ACC112 (cell line): ENCODE results near the gene ELAVL2.

ENCODE experiments used
- H2AFZ ChIP-seq: fragments of 200-600 bp; sonication (generic); one replicate; pipeline ENCODE4 v1.6.0; 2017; ENCODE audit warnings: antibody characterized with exemption, low read length; ENCODE audit not compliant: unreplicated experiment
- H3K27ac ChIP-seq: fragments of 200-600 bp; sonication (generic); 2 replicates; pipeline ENCODE4 v1.5.1; 2014; ENCODE audit warnings: low read depth, mild to moderate bottlenecking, antibody characterized with exemption, low read length, moderate library complexity
- H3K27me3 ChIP-seq: fragments of 200-600 bp; sonication (generic); 2 replicates; pipeline ENCODE4 v1.6.1; 2014; ENCODE audit warnings: mild to moderate bottlenecking, antibody characterized with exemption, low read length, moderate library complexity, mixed read lengths; ENCODE audit not compliant: insufficient read depth
- H3K36me3 ChIP-seq: fragments of 200-600 bp; sonication (generic); 2 replicates; pipeline ENCODE4 v1.6.1; 2016; ENCODE audit warnings: mild to moderate bottlenecking, antibody characterized with exemption, low read length, moderate library complexity, mixed read lengths; ENCODE audit not compliant: insufficient read depth
- H3K4me1 ChIP-seq: fragments of 200-600 bp; sonication (generic); one replicate; pipeline ENCODE4 v1.6.1; 2016; ENCODE audit warnings: low read length, mixed read lengths; ENCODE audit not compliant: insufficient read depth, unreplicated experiment, control insufficient read depth
- H3K4me3 ChIP-seq: fragments of 200-600 bp; sonication (generic); 2 replicates; pipeline ENCODE4 v1.5.1; 2014; ENCODE audit warnings: mild to moderate bottlenecking, low read depth, low read length
- H3K79me2 ChIP-seq: fragments of 200-600 bp; sonication (generic); one replicate; pipeline ENCODE4 v1.6.0; 2016; ENCODE audit warnings: low read length; ENCODE audit not compliant: control insufficient read depth, unreplicated experiment, insufficient read depth

The ELAVL2 gene

GRCh38 chr9:23796209-23796608 lies 29.8 kb downstream of the ELAVL2 start:
- Histone ChIP-seq H3K27me3 (no peaks in the 10 kb centered on the region), H3K36me3 (no peaks in the 10 kb centered on the region), H2AFZ (no peak overlapping the region), H3K4me1 (no peaks in the 10 kb centered on the region), H3K79me2 (no peaks in the 10 kb centered on the region), H3K27ac (no peak overlapping the region), H3K4me3 (no peak overlapping the region)

DNA sequence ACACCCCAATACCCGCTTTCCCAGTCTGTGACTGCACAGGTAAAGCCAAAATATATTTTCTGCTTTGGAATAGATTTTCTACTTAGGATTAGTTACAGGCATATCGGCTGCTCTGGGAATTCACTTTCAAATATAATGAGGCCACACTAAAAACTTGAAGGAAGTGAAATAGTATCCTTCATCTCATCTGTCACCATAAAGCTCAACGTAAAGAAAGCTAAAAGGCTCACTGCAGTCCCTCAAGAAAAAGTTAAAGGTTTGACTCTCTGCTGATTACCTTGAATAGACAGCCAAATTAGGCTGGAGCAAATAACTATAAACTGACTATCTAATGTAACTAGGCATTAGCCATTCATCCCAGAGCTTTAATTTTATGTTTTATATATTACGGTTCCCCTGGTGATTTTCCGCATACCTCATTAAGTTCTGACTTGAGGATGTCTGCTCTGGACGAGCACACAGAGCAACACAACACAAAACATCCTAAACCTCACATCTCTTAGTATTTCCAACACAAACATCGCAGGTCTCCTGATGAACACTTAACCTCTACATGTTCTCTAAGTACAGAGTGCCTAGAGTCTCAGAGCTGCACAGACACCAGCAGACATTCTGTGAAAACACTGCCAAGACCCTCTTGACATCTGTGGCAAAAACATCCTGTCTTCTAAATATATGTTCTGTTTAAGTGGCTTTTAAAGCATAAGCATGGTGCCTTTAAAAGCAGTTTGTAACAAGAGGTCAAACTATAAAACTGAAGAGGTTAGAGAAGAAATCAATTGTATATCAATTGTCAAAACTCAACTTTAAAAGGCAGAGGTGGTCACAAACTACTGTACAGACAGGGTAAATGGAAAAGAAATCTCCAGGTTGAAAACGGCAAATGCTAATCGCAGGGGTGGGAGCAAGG lies 35.4 kb downstream of the ELAVL2 start:
- H2AFZ ChIP-seq = no peak overlapping the region
- H3K27me3 ChIP-seq = no peaks in the 10 kb centered on the region
- H3K4me1 ChIP-seq = no peaks in the 10 kb centered on the region
- H3K4me3 ChIP-seq = no peak overlapping the region
- no peak overlapping the region for H3K27ac ChIP-seq
- no peaks in the 10 kb centered on the region for H3K79me2 ChIP-seq
- no peaks in the 10 kb centered on the region for H3K36me3 ChIP-seq

DNA sequence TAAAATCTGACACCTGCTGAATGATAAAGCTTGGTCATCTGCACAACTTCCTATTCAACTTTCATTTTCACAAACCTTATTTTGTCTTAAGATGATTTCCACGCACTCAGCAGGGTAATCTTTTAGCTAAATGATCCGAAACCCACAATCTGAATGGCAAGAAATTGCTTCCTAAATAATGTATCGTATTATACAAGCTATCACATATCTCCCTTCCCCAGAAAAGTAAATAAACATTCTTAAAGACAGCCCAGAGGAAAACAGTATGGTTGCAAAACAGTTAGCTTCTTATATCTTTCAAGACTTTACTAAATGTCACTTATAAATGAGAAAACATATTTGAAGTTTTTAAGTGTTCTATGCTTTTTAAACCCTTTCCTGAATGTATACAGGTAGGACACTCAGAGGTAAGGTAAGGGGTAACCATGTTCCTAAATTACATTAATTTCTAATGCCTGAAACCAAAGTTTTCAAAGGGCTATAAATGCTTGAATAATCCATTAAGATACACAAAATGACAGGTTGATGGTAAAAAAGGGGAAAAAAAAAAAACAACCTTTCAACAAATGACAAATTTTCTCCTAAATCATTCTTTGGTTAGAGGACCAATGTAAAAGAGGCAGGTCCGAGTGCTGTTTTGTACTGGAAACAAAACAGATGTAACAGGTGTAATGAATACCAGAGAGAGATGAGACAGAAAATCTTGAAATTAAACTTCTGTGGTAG lies 36.3 kb downstream of the ELAVL2 start:
- Histone ChIP-seq H3K27me3 (no peaks in the 10 kb centered on the region), H3K4me1 (no peaks in the 10 kb centered on the region), H3K27ac (no peak overlapping the region), H2AFZ (no peak overlapping the region), H3K79me2 (no peaks in the 10 kb centered on the region), H3K36me3 (no peaks in the 10 kb centered on the region), H3K4me3 (no peak overlapping the region)

- no peak overlapping the region for H3K4me3 ChIP-seq
- no peak overlapping the region for H2AFZ ChIP-seq
- H3K79me2 ChIP-seq = no peaks in the 10 kb centered on the region
- no peak overlapping the region for H3K27ac ChIP-seq
- no peaks in the 10 kb centered on the region for H3K27me3 ChIP-seq
- H3K4me1 ChIP-seq = no peaks in the 10 kb centered on the region
- H3K36me3 ChIP-seq = no peaks in the 10 kb centered on the region
Observed at GRCh38 chr9:23784962-23785361, 41.1 kb downstream of the ELAVL2 start.

DNA sequence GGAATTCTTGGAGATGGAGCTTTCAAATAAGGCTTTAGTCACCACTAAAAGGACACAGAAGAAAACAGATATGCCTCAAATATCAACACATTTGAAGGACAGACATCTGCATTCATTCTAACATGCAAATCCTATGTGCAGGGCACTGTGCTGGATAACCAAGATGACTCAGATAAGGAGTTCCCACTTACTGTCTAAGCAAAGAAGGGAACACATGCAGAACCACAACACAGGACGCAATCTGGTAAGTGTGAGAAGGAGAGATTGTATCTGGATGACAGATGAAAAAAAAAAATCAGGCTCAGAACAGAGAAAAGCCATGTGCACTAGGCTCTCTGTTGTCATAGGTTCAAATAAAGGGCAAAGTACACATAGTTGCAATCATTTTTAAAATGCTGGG lies 42.5 kb downstream of the ELAVL2 start:
- Histone ChIP-seq H2AFZ (no peak overlapping the region), H3K36me3 (no peaks in the 10 kb centered on the region), H3K27me3 (no peaks in the 10 kb centered on the region), H3K27ac (no peak overlapping the region), H3K79me2 (no peaks in the 10 kb centered on the region), H3K4me3 (no peak overlapping the region), H3K4me1 (no peaks in the 10 kb centered on the region)

DNA sequence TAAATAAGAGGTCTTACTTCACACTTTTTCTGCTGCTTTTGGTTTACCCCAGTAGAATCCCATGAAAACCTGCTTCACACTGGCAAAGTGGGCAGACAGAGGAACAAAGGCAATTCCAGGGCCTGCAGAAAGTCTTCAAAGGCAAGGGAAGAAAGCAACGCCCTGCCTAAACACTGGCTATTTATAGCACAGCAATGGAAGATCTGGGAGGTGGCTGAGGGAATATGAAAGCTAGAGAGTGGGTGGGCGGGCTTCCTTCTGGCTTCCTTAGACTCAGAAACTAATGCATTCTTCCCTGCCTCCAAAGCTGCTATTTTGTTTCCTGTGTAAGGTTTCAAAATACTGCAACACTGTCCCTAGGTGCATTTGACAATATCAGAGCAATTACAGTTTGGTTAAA lies 46.8 kb downstream of the ELAVL2 start:
- Histone ChIP-seq H3K27me3 (no peaks in the 10 kb centered on the region), H3K4me1 (no peaks in the 10 kb centered on the region), H2AFZ (no peak overlapping the region), H3K4me3 (no peak overlapping the region), H3K27ac (no peak overlapping the region), H3K79me2 (no peaks in the 10 kb centered on the region), H3K36me3 (no peaks in the 10 kb centered on the region)

- H3K79me2 ChIP-seq = no peaks in the 10 kb centered on the region
- H3K36me3 ChIP-seq = no peaks in the 10 kb centered on the region
- no peaks in the 10 kb centered on the region for H3K4me1 ChIP-seq
- H3K27me3 ChIP-seq = no peaks in the 10 kb centered on the region
- H2AFZ ChIP-seq = no peak overlapping the region
- H3K4me3 ChIP-seq = no peak overlapping the region
- H3K27ac ChIP-seq = no peak overlapping the region
Observed at GRCh38 chr9:23777328-23777727, 48.7 kb downstream of the ELAVL2 start.

DNA sequence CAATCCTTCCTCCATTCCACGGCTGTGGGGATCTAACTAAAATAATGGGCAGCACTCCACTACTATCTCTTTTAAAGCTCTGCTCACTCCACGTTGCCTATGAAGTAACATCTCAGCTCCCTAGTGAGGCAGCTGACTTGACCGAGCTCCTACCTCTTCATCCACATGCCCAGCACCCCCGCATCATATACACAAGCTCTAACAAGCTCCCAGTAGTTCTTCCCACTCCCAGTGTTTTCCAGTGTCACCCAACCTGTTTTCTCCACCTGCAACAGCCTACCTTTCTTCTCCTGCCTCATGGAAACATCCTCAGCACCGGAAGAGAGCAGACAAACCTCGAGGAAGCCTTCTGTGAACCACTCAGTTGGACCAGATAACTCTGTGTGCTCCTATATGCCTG lies 50.5 kb downstream of the ELAVL2 start:
- Histone ChIP-seq H3K4me1 (no peaks in the 10 kb centered on the region), H3K4me3 (no peak overlapping the region), H3K27ac (no peak overlapping the region), H3K79me2 (no peaks in the 10 kb centered on the region), H3K36me3 (no peaks in the 10 kb centered on the region), H3K27me3 (no peaks in the 10 kb centered on the region), H2AFZ (no peak overlapping the region)

DNA sequence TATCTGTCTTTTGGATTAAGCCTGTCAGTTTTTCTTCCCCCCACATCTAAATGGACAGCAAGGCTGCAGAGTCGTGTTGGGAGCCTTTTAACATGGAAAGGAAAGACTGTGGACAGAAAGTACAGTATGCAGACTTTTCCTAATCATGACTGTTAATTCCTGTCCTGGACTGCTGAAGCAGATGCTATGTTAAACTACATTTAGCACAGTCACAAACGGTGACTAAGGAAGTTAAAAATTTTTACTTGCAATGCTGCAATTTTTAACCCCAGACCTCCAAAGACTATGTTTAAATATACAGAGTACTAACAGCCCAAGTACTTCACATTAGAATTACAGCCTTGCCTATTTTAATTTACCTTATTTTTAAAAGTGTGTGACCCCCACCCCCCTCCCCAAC lies 51.8 kb downstream of the ELAVL2 start:
- Histone ChIP-seq H3K79me2 (no peaks in the 10 kb centered on the region), H3K27me3 (no peaks in the 10 kb centered on the region), H3K27ac (no peak overlapping the region), H3K4me3 (no peak overlapping the region), H3K36me3 (no peaks in the 10 kb centered on the region), H2AFZ (no peak overlapping the region), H3K4me1 (no peaks in the 10 kb centered on the region)

DNA sequence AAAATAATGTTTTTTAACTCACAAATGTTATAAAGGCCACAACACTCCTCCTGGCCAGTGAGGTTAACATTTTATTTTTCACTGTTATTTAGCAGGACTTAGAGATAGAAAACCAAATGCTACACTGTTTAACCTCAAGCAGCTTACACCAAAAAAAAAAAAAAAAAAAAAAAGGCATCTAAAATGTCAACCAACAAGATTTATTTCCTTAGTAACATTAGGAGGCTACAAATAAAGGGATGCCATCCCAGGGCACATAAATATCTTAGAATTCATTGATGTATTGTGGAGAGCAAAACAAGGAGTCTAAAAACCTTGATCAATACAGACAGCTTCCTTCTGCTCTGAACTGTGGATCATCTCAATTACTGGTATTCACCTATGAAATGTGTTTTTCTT lies 53.7 kb downstream of the ELAVL2 start:
- no peak overlapping the region for H3K4me3 ChIP-seq
- no peak overlapping the region for H3K27ac ChIP-seq
- no peaks in the 10 kb centered on the region for H3K36me3 ChIP-seq
- no peaks in the 10 kb centered on the region for H3K27me3 ChIP-seq
- H3K4me1 ChIP-seq = no peaks in the 10 kb centered on the region
- no peaks in the 10 kb centered on the region for H3K79me2 ChIP-seq
- no peak overlapping the region for H2AFZ ChIP-seq
